ENCODE results near the gene TTYH3.

DNA sequence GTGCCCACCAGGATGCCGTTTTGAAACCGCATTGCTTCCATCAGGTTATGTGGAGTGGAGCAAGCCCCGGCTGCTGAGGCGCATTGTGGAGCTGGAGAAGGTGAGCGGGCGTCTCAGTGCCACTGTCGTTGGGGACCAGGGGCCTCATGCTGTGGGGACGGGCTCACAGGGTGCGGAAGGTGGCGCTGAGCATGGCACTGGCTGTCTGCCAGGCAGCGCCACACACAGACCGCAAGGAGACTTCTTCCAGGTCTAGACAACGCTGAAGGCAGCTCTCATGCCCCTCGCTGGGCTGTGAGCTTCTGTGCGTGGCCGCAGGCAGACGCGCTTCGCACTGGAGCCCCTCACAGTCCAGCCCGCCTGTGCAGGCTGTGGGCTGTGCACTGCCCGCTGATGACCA, 44.0 kb upstream of the TTYH3 start:
- TF ChIP-seq, protein P1, sequence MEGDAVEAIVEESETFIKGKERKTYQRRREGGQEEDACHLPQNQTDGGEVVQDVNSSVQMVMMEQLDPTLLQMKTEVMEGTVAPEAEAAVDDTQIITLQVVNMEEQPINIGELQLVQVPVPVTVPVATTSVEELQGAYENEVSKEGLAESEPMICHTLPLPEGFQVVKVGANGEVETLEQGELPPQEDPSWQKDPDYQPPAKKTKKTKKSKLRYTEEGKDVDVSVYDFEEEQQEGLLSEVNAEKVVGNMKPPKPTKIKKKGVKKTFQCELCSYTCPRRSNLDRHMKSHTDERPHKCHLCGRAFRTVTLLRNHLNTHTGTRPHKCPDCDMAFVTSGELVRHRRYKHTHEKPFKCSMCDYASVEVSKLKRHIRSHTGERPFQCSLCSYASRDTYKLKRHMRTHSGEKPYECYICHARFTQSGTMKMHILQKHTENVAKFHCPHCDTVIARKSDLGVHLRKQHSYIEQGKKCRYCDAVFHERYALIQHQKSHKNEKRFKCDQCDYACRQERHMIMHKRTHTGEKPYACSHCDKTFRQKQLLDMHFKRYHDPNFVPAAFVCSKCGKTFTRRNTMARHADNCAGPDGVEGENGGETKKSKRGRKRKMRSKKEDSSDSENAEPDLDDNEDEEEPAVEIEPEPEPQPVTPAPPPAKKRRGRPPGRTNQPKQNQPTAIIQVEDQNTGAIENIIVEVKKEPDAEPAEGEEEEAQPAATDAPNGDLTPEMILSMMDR (IDR thresholded peaks at IDR 0.05) = no peak
- TF ChIP-seq POLR2A (IDR thresholded peaks at IDR 0.05) (no peak), POLR2AphosphoS5 (IDR thresholded peaks at IDR 0.05; ENCODE audit: insufficient read depth in 1 of 2, low read depth in 1 of 2) (no peak)

Data from vagina (tissue), 2 donors.